Caco-2 (cell line): ENCODE data around the gene TMEM217. TPM values are rescaled to one million over a fixed set of nuclear protein-coding genes. Genes with fewer than 3 reads are reported as not detected.

ENCODE experiments used
- BruUV-seq: library from RNA; stranded (reverse); fragments of 400-500 nt; replicated peaks from 2 replicates; lab custom pipeline; 2021; lab: Mats Ljungman, UMichigan
- CTCF ChIA-PET: fragments of 300-600 bp; sonication (Branson Sonifier 250); formaldehyde crosslinking; loops from one replicate; lab custom pipeline; 2022; ENCODE audit warnings: antibody characterized with exemption; lab: Charles Lee
- POLR2A ChIA-PET: fragments of 300-600 bp; sonication (Branson Sonifier 250); formaldehyde crosslinking; loops from one replicate; lab custom pipeline; 2022; ENCODE audit warnings: antibody characterized with exemption; lab: Charles Lee
- DNase-seq, 2 experiments: peaks; one replicate each; pipeline versions ENCODE4 v3.0.0 to v3.0.0-alpha.2; 2020 to 2022
- H3K27me3 ChIP-seq: replicated peaks from 2 replicates; pipeline ENCODE4 v1.6.0; 2011; ENCODE audit warnings: low read length; ENCODE audit not compliant: control insufficient read depth, insufficient read depth
- H3K36me3 ChIP-seq: 2 replicates; pipeline ENCODE4 v1.5.1; 2011; ENCODE audit warnings: low read length; ENCODE audit not compliant: control insufficient read depth, insufficient read depth
- H3K4me1 ChIP-seq: fragments of 250-450 bp; sonication (Bioruptor Pico); 2 replicates; pipeline ENCODE4 v1.5.1; 2020; ENCODE audit warnings: mild to moderate bottlenecking
- H3K4me3 ChIP-seq: 2 replicates; pipeline ENCODE4 v1.5.1; 2011; ENCODE audit warnings: low read depth, mild to moderate bottlenecking, control low read depth, low read length
- H3K9me3 ChIP-seq: fragments of 250-450 bp; sonication (Bioruptor Pico); 2 replicates; pipeline ENCODE4 v1.5.1; 2020; ENCODE audit warnings: mild to moderate bottlenecking, moderate library complexity
- H3K27ac Mint-ChIP-seq: one replicate; pipeline ENCODE4 v1.8.0; 2022; ENCODE audit warnings: mixed read lengths; ENCODE audit not compliant: unreplicated experiment
- H3K27me3 Mint-ChIP-seq: one replicate; pipeline ENCODE4 v1.8.0; 2022; ENCODE audit warnings: mixed read lengths; ENCODE audit not compliant: insufficient read depth, unreplicated experiment
- H3K36me3 Mint-ChIP-seq: one replicate; pipeline ENCODE4 v1.8.0; 2022; ENCODE audit warnings: mild to moderate bottlenecking, mixed read lengths; ENCODE audit not compliant: insufficient read depth, unreplicated experiment
- H3K4me1 Mint-ChIP-seq: one replicate; pipeline ENCODE4 v1.8.0; 2022; ENCODE audit warnings: low read depth, mixed read lengths; ENCODE audit not compliant: unreplicated experiment
- H3K4me3 Mint-ChIP-seq: one replicate; pipeline ENCODE4 v1.8.0; 2022; ENCODE audit warnings: mild to moderate bottlenecking, moderate library complexity, mixed read lengths; ENCODE audit not compliant: unreplicated experiment
- H3K9me3 Mint-ChIP-seq: one replicate; pipeline ENCODE4 v1.8.0; 2022; ENCODE audit warnings: mixed read lengths; ENCODE audit not compliant: unreplicated experiment
- intact Hi-C: fragments of 100-400 bp; cut with micrococcal nuclease; formaldehyde crosslinking; loops from one replicate; pipeline ENCODE4 v1.10.0; 2022; ENCODE audit not compliant: unreplicated experiment
- total RNA-seq: library from RNA; stranded (reverse); gene quantifications from 2 replicates; pipeline ENCODE4 v1.2.3, GENCODE V29; 2022
- TF ChIP-seq, protein P1 (sequence below), 2 experiments: fragments of 200-600 bp in 1 of 2; IDR thresholded peaks; 1 replicate in 1 of 2; 2 replicates in 1 of 2; pipeline versions ENCODE4 v1.5.1 to v1.8.0; 2011 to 2022; ENCODE audit warnings: antibody characterized with exemption in 1 of 2, control low read depth in 1 of 2, inconsistent platforms in 1 of 2, low read depth in 1 of 2, low read length in 1 of 2, mild to moderate bottlenecking in 1 of 2, moderate library complexity in 1 of 2; ENCODE audit not compliant: insufficient read depth in 1 of 2, severe bottlenecking in 1 of 2, unreplicated experiment in 1 of 2

Gene TMEM217
- total RNA-seq, 1 experiment from 2014 or later = 1.6 TPM

DNA sequence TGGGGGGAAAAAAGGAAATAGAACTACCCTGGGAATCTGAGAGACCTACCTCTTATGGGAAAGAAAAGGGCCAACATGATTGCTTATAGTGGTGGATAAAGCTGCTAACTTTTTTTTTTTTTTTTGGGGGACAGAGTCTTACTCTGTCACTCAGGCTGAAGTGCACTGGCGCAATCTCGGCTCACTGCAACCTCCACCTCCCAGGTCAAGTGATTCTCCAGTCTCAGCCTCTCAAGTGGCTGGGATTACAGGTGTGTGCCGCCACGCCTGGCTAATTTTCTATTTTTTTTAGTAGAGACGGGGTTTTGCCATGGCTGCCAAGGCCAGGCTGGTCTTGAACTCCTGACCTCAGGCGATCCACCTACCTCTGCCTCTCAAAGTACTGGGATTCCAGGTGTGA, 39.9 kb downstream of the TMEM217 start:
- Histone ChIP-seq H3K36me3 (no peaks in the 10 kb centered on the region), H3K9me3 (no peaks in the 10 kb centered on the region), H3K4me3 (no peak overlapping the region), H3K4me1 (peaks cover 6% of the 10 kb centered on the region; the same call in 1 of the 2 replicates), H3K27me3 (no peaks in the 10 kb centered on the region)
- intact Hi-C loops = no loop called here
- Mint-ChIP-seq H3K4me1 (peaks cover 5% of the 10 kb centered on the region), H3K36me3 (peaks cover 5% of the 10 kb centered on the region), H3K4me3 (no peak overlapping the region), H3K9me3 (no peaks in the 10 kb centered on the region), H3K27ac (no peak overlapping the region), H3K27me3 (no peaks in the 10 kb centered on the region)
- no TSS peak for BruUV-seq
- TF ChIP-seq, protein P1, sequence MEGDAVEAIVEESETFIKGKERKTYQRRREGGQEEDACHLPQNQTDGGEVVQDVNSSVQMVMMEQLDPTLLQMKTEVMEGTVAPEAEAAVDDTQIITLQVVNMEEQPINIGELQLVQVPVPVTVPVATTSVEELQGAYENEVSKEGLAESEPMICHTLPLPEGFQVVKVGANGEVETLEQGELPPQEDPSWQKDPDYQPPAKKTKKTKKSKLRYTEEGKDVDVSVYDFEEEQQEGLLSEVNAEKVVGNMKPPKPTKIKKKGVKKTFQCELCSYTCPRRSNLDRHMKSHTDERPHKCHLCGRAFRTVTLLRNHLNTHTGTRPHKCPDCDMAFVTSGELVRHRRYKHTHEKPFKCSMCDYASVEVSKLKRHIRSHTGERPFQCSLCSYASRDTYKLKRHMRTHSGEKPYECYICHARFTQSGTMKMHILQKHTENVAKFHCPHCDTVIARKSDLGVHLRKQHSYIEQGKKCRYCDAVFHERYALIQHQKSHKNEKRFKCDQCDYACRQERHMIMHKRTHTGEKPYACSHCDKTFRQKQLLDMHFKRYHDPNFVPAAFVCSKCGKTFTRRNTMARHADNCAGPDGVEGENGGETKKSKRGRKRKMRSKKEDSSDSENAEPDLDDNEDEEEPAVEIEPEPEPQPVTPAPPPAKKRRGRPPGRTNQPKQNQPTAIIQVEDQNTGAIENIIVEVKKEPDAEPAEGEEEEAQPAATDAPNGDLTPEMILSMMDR (IDR thresholded peaks at IDR 0.05; ENCODE audit: insufficient read depth in 1 of 2, low read depth in 1 of 2, low read length in 1 of 2, severe bottlenecking in 1 of 2, unreplicated experiment in 1 of 2) = no peak
- POLR2A ChIA-PET = no interaction called here
- no peak for DNase-seq
- CTCF ChIA-PET = no interaction called here

DNA sequence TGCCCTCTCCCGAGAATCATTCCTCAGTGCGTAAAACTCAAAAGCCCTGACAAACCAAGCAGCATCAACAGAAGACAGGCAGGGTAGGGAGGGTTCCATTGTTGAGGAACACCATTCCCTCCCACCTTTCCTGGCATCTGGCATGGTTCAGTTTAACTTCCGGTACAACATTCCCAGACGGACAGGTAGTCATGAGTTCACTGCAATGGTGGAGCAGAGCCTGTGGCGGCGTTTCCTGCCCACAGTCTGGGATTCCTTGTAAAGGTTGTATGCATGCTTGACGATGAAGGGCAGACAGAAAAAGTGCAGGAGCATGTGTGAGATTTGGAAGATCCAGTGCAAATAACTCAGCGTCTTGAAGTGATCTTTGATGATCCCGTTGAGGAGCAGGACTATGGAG, 45.7 kb downstream of the TMEM217 start:
- TF ChIP-seq, protein P1 (IDR thresholded peaks at IDR 0.05; ENCODE audit: insufficient read depth in 1 of 2, low read depth in 1 of 2, low read length in 1 of 2, severe bottlenecking in 1 of 2, unreplicated experiment in 1 of 2) = no peak
- H3K9me3 ChIP-seq = no peaks in the 10 kb centered on the region
- intact Hi-C loops = no loop called here
- Mint-ChIP-seq H3K27ac (no peak overlapping the region), H3K36me3 (no peaks in the 10 kb centered on the region), H3K4me3 (no peak overlapping the region), H3K4me1 (peaks cover 13% of the 10 kb centered on the region), H3K27me3 (no peaks in the 10 kb centered on the region), H3K9me3 (no peaks in the 10 kb centered on the region)
- no peaks in the 10 kb centered on the region for H3K4me1 ChIP-seq
- no peak overlapping the region for H3K4me3 ChIP-seq
- BruUV-seq = no TSS peak
- no peak for DNase-seq
- ChIA-PET POLR2A (no interaction called here), CTCF (interaction anchor here (0.6 to 2.0 kb wide), 6 partner anchors 161 to 361 kb away, joined by 3 to 11 read pairs (median 3); no protein-coding TSS in a partner anchor)
- no peaks in the 10 kb centered on the region for H3K36me3 ChIP-seq
- no peaks in the 10 kb centered on the region for H3K27me3 ChIP-seq

DNA sequence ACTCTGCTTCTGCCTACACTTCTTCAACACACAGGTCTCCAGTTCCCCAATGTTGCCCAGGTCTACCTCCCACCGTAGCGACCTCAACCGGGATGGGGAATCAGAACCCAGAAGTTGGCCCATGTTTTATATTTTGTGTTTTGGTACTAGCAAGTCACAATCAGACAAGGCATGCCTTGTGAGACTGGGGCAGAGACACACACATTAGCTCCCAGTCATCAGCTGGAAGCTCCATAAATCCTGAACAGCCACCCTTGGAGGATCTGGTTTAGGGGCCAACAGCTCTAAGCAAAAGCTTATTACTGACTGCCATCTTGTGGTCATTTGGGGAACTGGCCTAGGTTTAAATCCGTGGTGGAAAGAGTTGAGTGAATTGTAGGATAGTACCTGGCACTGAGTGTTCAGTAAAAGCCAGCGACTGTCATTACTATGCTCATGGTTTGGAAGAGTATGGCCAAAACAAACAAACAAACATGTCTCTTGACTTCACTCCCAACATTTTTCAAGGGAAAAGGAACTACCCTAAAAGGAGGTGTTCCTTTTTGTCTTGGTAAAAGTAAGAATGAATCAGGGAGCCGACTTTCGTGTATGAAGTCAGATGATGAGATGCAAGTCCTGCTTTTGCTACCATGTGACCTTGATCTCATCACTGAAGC, 47.5 kb downstream of the TMEM217 start:
- peaks cover 13% of the 10 kb centered on the region for H3K4me1 Mint-ChIP-seq
- TF ChIP-seq, protein P1 (IDR thresholded peaks at IDR 0.05; ENCODE audit: insufficient read depth in 1 of 2, low read depth in 1 of 2, low read length in 1 of 2, severe bottlenecking in 1 of 2, unreplicated experiment in 1 of 2) = peak; percentile 83 to 88
- no peaks in the 10 kb centered on the region for H3K27me3 ChIP-seq
- no peak overlapping the region for H3K27ac Mint-ChIP-seq
- BruUV-seq = no TSS peak
- intact Hi-C loops = loop anchor here (1.0 to 2.0 kb wide), 5 partner anchors 38 to 444 kb away; partner anchors contain the start of gene C6orf89
- no peaks in the 10 kb centered on the region for H3K9me3 ChIP-seq
- no peak overlapping the region for H3K4me3 Mint-ChIP-seq
- H3K4me1 ChIP-seq = peaks cover 4% of the 10 kb centered on the region
- ChIA-PET CTCF (interaction anchor here (0.5 to 5.7 kb wide), 37 partner anchors 9 to 452 kb away, joined by 3 to 163 read pairs (median 4); partner anchors contain the start of genes MTCH1, PIM1, TBC1D22B and TMEM217), POLR2A (no interaction called here)
- H3K9me3 Mint-ChIP-seq = no peaks in the 10 kb centered on the region
- DNase-seq = peak; percentile 76 to 85
- H3K4me3 ChIP-seq = no peak overlapping the region
- H3K36me3 ChIP-seq = no peaks in the 10 kb centered on the region
- H3K36me3 Mint-ChIP-seq = no peaks in the 10 kb centered on the region
- no peaks in the 10 kb centered on the region for H3K27me3 Mint-ChIP-seq
